T-cell (primary cell): ENCODE results near the gene CDIP1. TPM values are rescaled to one million over a fixed set of nuclear protein-coding genes. Genes with fewer than 3 reads are reported as not detected.
A peak's percentile ranks its signal among the peaks of the same experiment; 100 is the strongest.

ENCODE experiments used
- ATAC-seq, 4 experiments: fragments of 200-7000 bp in 3 of 4; fragments of 150-1000 bp in 1 of 4; cut with Tn5 transposase; replicated peaks in 1 of 4; 1 replicate in 3 of 4; 2 replicates in 1 of 4; pipeline ENCODE4 v1.10.0; 2021; ENCODE audit warnings: moderate library complexity in 3 of 4, mild to moderate bottlenecking in 2 of 4, moderate number of reproducible peaks in 1 of 4
- CTCF ChIA-PET, 2 donors: fragments of 300-600 bp; sonication (Branson Sonifier 250); formaldehyde crosslinking; loops; one replicate each; lab custom pipeline; 2022; ENCODE audit warnings: antibody characterized with exemption in 2 of 2; lab: Charles Lee
- POLR2A ChIA-PET, 2 donors: fragments of 300-600 bp; sonication (Branson Sonifier 250); formaldehyde crosslinking; loops; one replicate each; lab custom pipeline; 2022; ENCODE audit warnings: antibody characterized with exemption in 2 of 2; lab: Charles Lee
- DNase-seq, 35 experiments: peaks; one replicate each; pipeline versions ENCODE4 v3.0.0 to v3.0.0-alpha.2; 2013 to 2023
- H3K27ac ChIP-seq: one replicate; pipeline ENCODE4 v1.5.1; 2013; ENCODE audit warnings: low read length
- H3K27me3 ChIP-seq, 2 experiments: replicated peaks in 1 of 2; 1 replicate in 1 of 2; 2 replicates in 1 of 2; pipeline versions ENCODE4 v1.6.1 to v1.7.0; 2013; ENCODE audit warnings: low read length in 1 of 2, mixed read lengths in 1 of 2; ENCODE audit not compliant: control insufficient read depth in 2 of 2, insufficient read depth in 2 of 2; ENCODE audit errors: extremely low read depth in 1 of 2
- H3K36me3 ChIP-seq, 2 donors: 1 replicate in 1 of 2; 2 replicates in 1 of 2; pipeline versions ENCODE4 v1.6.1 to v1.7.0; 2013; ENCODE audit warnings: low read length in 1 of 2; ENCODE audit not compliant: control insufficient read depth in 2 of 2, insufficient read depth in 1 of 2; ENCODE audit errors: extremely low read depth in 1 of 2
- H3K4me1 ChIP-seq, 2 experiments: 1 replicate in 1 of 2; 2 replicates in 1 of 2; pipeline versions ENCODE4 v1.6.1 to v1.7.0; 2013; ENCODE audit warnings: low read length in 2 of 2, mixed read lengths in 1 of 2; ENCODE audit not compliant: insufficient read depth in 2 of 2, control insufficient read depth in 1 of 2; ENCODE audit errors: extremely low read depth in 1 of 2
- H3K4me3 ChIP-seq, 2 donors: 1 replicate in 1 of 2; 2 replicates in 1 of 2; pipeline versions ENCODE4 v1.5.1 to v1.7.0; 2013; ENCODE audit warnings: mild to moderate bottlenecking in 2 of 2, low read length in 1 of 2, moderate library complexity in 1 of 2; ENCODE audit not compliant: control insufficient read depth in 1 of 2; ENCODE audit errors: extremely low read depth in 1 of 2
- H3K9me3 ChIP-seq: 2 replicates; pipeline ENCODE4 v1.7.0; 2013
- H3K27ac Mint-ChIP-seq, 2 donors: one replicate each; pipeline ENCODE4 v1.8.0; 2020 to 2021; ENCODE audit warnings: mild to moderate bottlenecking in 2 of 2, mixed read lengths in 2 of 2
- H3K27me3 Mint-ChIP-seq, 2 donors: one replicate each; pipeline ENCODE4 v1.8.0; 2021 to 2022; ENCODE audit warnings: mixed read lengths in 2 of 2
- H3K36me3 Mint-ChIP-seq: one replicate; pipeline ENCODE4 v1.8.0; 2021; ENCODE audit warnings: mixed read lengths
- H3K4me1 Mint-ChIP-seq, 3 donors: one replicate each; pipeline ENCODE4 v1.8.0; 2020 to 2022; ENCODE audit warnings: mixed read lengths in 3 of 3, mild to moderate bottlenecking in 1 of 3
- H3K4me3 Mint-ChIP-seq, 3 donors: one replicate each; pipeline ENCODE4 v1.8.0; 2020 to 2022; ENCODE audit warnings: mild to moderate bottlenecking in 3 of 3, mixed read lengths in 3 of 3, moderate library complexity in 3 of 3
- H3K9me3 Mint-ChIP-seq, 3 donors: one replicate each; pipeline ENCODE4 v1.8.0; 2020 to 2022; ENCODE audit warnings: mixed read lengths in 3 of 3
- WGBS: methylation state at CpG from one replicate; pipeline ENCODE4 v1.1.5; 2013; ENCODE audit warnings: missing lambda C conversion rate; ENCODE audit not compliant: insufficient coverage; 5-methylcytosine and 5-hydroxymethylcytosine counted together
- total RNA-seq, 35 experiments: library from RNA in 6 of 35; stranded (reverse) in 6 of 35; fragments of 120-200 nt in 1 of 35; gene quantifications; one replicate each; pipeline versions ENCODE4 v1.2.1 to v1.2.4 and lab custom pipeline; 2013 to 2026

Gene CDIP1
- total RNA-seq, 5 donors from 2014 or later (not counting 1 experiment from before 2014, with no cell fraction given): 28.6 to 31.3 (median 29.7) TPM

DNA sequence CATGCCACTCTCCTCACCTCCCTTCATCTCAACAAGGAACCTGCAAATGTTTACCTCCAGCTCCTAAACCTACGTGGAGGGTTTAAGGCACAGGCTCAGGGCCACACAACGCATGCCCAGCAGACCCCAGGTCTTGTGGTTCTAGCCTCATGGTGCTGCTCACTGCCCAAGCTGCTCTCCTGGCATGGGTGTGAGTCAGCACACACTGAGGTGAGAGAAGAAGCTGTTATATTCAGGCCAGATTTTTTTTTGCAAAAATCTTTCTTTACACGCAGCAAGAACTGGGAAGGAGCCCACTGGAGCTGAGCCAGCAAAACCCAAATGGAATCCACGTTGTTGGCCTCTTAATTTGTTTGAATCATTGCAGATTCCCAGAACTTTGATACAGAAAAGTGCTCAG, 12.0 kb upstream of the CDIP1 start:
- no peak for DNase-seq
- H3K27me3 ChIP-seq: peaks cover 0 to 8% of the 10 kb centered on the region in 2 experiments
- no peaks in the 10 kb centered on the region for H3K9me3 ChIP-seq
- Mint-ChIP-seq H3K4me3 (no peak overlapping the region), H3K27me3 (no peaks in the 10 kb centered on the region), H3K9me3 (no peaks in the 10 kb centered on the region), H3K36me3 (no peaks in the 10 kb centered on the region), H3K27ac (no peak overlapping the region), H3K4me1 (peaks cover 0 to 7% (median 6%) of the 10 kb centered on the region in 3 donors)
- no peak overlapping the region for H3K4me3 ChIP-seq
- no peak for ATAC-seq
- WGBS: 52% methylated on average over 4 of the region's 4 CpGs
- no peak overlapping the region for H3K27ac ChIP-seq
- H3K4me1 ChIP-seq: peaks cover 0 to 11% of the 10 kb centered on the region in 2 experiments
- POLR2A ChIA-PET: interaction anchor here in 1 of 2 donors (0.5 kb wide), 1 partner anchor 112 kb away, joined by 5 read pairs; no protein-coding TSS in a partner anchor
- no peaks in the 10 kb centered on the region for H3K36me3 ChIP-seq
- CTCF ChIA-PET: interaction anchor here (0.6 to 1.2 kb wide), 4 partner anchors 33 to 132 kb away, joined by 3 to 6 read pairs (median 3); no protein-coding TSS in a partner anchor

DNA sequence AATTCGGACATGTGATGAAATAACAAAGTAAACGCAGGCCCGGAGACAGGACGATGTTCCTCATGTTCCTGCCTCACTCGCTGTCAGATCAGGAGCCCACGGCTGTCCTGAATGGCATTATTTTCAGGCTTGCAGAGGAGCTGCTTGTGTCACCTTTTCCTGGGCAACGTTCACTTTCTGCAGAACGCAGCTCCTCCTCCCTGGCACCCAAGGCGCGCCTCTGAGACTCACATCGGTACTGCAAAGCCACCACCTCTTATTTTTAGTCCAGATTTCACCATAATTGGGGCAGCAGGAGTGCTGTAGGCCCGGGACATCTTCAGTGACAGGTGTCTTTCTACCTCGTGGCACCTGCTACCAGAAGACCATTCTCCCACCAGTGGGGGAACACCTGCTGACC, 9.6 kb upstream of the CDIP1 start:
- no peak overlapping the region for H3K27ac Mint-ChIP-seq
- no peaks in the 10 kb centered on the region for H3K9me3 Mint-ChIP-seq
- no peak overlapping the region for H3K27ac ChIP-seq
- POLR2A ChIA-PET: interaction anchor here (0.6 to 1.5 kb wide), 6 partner anchors 9 to 208 kb away, joined by 3 to 6 read pairs (median 3); no protein-coding TSS in a partner anchor
- 92% methylated on average over 13 of the region's 13 CpGs for WGBS
- CTCF ChIA-PET: interaction anchor here (0.6 to 2.7 kb wide), 16 partner anchors 8 to 290 kb away, joined by 3 to 39 read pairs (median 4); partner anchors contain the start of genes C16orf96 (in 1 of the 2) and CDIP1 (in 1 of the 2)
- peaks cover 0 to 7% (median 6%) of the 10 kb centered on the region in 3 donors for H3K4me1 Mint-ChIP-seq
- H3K4me3 Mint-ChIP-seq: no peak overlapping the region
- no peak for DNase-seq
- no peak for ATAC-seq
- H3K27me3 Mint-ChIP-seq: no peaks in the 10 kb centered on the region
- no peak overlapping the region for H3K4me3 ChIP-seq
- H3K4me1 ChIP-seq: peaks cover 0 to 11% of the 10 kb centered on the region in 2 experiments
- no peaks in the 10 kb centered on the region for H3K27me3 ChIP-seq
- no peaks in the 10 kb centered on the region for H3K36me3 ChIP-seq
- H3K9me3 ChIP-seq: no peaks in the 10 kb centered on the region
- H3K36me3 Mint-ChIP-seq: no peaks in the 10 kb centered on the region

DNA sequence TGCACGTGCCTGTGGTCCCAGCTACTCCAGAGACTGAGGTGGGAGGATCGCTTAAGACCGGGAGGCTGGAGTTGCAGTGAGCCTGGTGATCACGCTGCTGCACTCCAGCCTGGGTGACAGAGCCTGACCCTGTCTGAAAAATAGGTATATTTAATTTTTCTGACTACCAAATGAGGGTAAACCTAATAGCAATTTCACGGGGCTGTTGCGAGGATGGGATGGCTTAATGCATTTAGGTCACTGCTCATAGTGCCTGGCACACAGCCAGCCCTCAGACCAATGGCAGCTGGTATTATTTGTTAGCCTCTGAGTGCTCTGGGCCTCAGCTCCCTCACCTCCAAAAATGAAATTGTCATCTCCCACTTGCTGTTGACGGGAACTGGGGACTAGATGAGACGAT, 5.9 kb upstream of the CDIP1 start:
- Histone ChIP-seq H3K36me3 (no peaks in the 10 kb centered on the region), H3K27me3 (no peaks in the 10 kb centered on the region), H3K27ac (no peak overlapping the region), H3K9me3 (no peaks in the 10 kb centered on the region), H3K4me3 (no peak overlapping the region), H3K4me1 (peaks cover 0 to 11% of the 10 kb centered on the region in 2 experiments)
- peaks cover 0 to 7% (median 6%) of the 10 kb centered on the region in 3 donors for H3K4me1 Mint-ChIP-seq
- DNase-seq: no peak
- ATAC-seq: no peak
- H3K36me3 Mint-ChIP-seq: no peaks in the 10 kb centered on the region
- no peak overlapping the region for H3K27ac Mint-ChIP-seq
- ChIA-PET CTCF (interaction anchor here (0.6 to 1.0 kb wide), 2 partner anchors 19 to 258 kb away, joined by 3 to 4 read pairs; no protein-coding TSS in a partner anchor), POLR2A (no interaction called here)
- H3K4me3 Mint-ChIP-seq: no peak overlapping the region
- 100% methylated on average over 2 of the region's 8 CpGs for WGBS
- H3K27me3 Mint-ChIP-seq: no peaks in the 10 kb centered on the region
- H3K9me3 Mint-ChIP-seq: peaks cover 3 to 5% (median 3%) of the 10 kb centered on the region in 3 donors

DNA sequence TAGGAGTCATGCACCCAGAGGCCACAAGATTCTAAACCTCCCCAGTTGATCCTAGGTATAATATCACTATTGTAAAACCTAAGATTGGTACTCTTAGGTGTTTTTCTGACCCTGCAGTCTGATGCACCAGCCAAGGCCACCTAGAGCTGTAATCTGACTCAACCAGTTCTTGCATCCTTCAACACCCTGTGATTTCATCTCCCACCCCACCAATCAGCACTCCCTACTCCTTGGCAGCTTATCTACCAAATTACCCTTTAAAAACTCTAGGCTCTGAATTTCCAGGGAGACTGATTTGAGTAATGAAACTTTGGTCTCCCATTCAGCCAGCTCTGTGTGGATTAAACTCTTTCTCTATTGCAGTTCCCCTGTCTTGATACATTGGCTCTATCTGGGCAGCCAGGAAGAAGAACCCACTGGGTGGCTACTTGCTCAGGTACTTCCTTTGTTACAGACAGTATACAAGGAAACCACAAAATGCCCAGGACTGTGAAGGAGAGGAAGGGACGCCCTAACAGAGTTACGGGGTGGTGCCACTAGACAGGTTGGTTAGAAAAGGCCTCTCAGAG, 1.2 kb upstream of the CDIP1 start:
- ChIA-PET POLR2A (interaction anchor here in 1 of 2 donors (1.0 to 1.3 kb wide), 2 partner anchors 8 to 62 kb away, joined by 3 to 4 read pairs; no protein-coding TSS in a partner anchor), CTCF (interaction anchor here in 1 of 2 donors (0.6 kb wide), 1 partner anchor 46 kb away, joined by 3 read pairs; no protein-coding TSS in a partner anchor)
- ATAC-seq (no peak), DNase-seq (no peak)
- Histone ChIP-seq H3K36me3 (no peaks in the 10 kb centered on the region), H3K9me3 (no peaks in the 10 kb centered on the region), H3K4me3 (no peak overlapping the region), H3K27me3 (peaks cover 0 to 2% of the 10 kb centered on the region in 2 experiments), H3K27ac (no peak overlapping the region), H3K4me1 (peaks cover 22 to 28% of the 10 kb centered on the region in 2 experiments)
- no peaks in the 10 kb centered on the region for H3K36me3 Mint-ChIP-seq
- H3K9me3 Mint-ChIP-seq: peaks cover 3 to 5% (median 3%) of the 10 kb centered on the region in 3 donors
- H3K4me1 Mint-ChIP-seq: peaks cover 28 to 35% (median 29%) of the 10 kb centered on the region in 3 donors
- H3K27ac Mint-ChIP-seq: peak overlapping the region in 1 of 2 donors; percentile 5
- H3K27me3 Mint-ChIP-seq: no peaks in the 10 kb centered on the region
- H3K4me3 Mint-ChIP-seq: peak overlapping the region in 2 of 3 donors; percentile 4 to 53
- 76% methylated on average over 2 of the region's 2 CpGs for WGBS

DNA sequence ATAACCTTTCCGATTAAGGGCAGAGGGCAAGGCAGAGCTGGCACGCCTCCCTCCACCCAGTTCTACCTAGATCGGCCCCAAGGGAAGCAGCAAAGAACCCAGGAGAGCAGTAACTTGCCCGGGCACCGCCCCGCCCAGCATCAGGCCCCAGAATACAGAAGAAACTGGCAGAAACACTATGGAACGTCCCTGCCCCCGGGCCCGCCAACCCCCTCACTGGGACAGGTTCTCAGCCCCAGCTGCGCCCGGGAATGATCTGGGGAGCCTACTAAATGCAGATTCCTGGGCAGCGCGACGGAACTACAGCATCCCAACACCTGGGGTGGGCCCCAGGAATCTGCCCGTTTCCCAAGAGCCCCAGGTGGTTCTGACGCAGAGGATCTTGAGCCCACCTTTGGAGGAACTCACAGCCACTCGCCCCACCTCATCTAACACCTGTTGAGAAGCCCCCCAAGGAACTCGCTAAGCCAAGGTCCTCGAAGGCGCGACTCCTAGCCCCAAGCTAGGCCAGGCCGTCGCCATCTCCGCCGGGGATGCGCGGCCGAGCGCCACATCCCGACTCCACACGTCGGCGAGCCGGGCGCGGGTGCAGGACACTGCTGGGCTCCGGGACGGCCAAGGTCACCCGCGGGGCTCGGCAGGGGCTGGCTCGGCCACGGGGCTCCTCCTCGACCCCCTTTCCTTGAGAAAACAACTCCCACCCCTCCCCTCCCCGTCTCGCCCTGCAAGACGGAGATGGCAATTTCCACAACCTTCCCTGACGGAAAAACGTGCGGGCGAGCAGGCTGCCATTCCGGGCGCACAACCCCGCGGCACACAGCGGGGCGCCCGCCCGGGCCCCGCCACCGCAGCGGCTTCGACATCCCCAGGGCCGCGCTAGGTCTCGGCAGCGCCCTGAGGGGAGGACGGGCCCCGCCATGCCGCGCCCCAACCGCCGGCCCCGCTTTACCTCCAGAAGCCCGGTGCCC, 913 bp downstream of the CDIP1 start:
- Mint-ChIP-seq H3K4me1 (peaks cover 44 to 55% (median 49%) of the 10 kb centered on the region in 3 donors), H3K9me3 (peaks cover 3 to 5% (median 3%) of the 10 kb centered on the region in 3 donors), H3K27ac (peak overlapping the region; percentile 62 to 85), H3K27me3 (no peaks in the 10 kb centered on the region), H3K4me3 (peak overlapping the region; percentile 78 to 82 (median 78)), H3K36me3 (peaks cover 7% of the 10 kb centered on the region)
- Histone ChIP-seq H3K4me3 (peak overlapping the region; percentile 57 to 71), H3K27me3 (peaks cover 0 to 2% of the 10 kb centered on the region in 2 experiments), H3K27ac (peak overlapping the region; percentile 36), H3K4me1 (peaks cover 29 to 41% of the 10 kb centered on the region in 2 experiments), H3K36me3 (peaks cover 0 to 3% of the 10 kb centered on the region in 2 donors), H3K9me3 (no peaks in the 10 kb centered on the region)
- DNase-seq: peak in 4 of 35 experiments; percentile 15 to 40 (median 21)
- CTCF ChIA-PET: interaction anchor here in 1 of 2 donors (0.5 to 0.9 kb wide), 3 partner anchors 18 to 284 kb away, joined by 3 to 5 read pairs (median 4); no protein-coding TSS in a partner anchor
- peak; percentile 46 to 63 (median 62) for ATAC-seq
- WGBS: 20% methylated on average over 73 of the region's 75 CpGs
- POLR2A ChIA-PET: interaction anchor here (0.6 to 1.0 kb wide), 2 partner anchors 48 to 449 kb away, joined by 3 to 4 read pairs; no protein-coding TSS in a partner anchor
